Brain pericyte (primary cell): Measurements from ENCODE around the gene SAMD8.
"Not testable (repeated sequence)": the region's sequence is repeated elsewhere in the genome, so short reads cannot be mapped to it uniquely, and the experiment has no call there.

Source experiments
- DNase-seq: peaks from one replicate; pipeline ENCODE4 v3.0.0-alpha.2; 2012; ENCODE audit warnings: low read depth, low spot score

SAMD8 gene

DNA sequence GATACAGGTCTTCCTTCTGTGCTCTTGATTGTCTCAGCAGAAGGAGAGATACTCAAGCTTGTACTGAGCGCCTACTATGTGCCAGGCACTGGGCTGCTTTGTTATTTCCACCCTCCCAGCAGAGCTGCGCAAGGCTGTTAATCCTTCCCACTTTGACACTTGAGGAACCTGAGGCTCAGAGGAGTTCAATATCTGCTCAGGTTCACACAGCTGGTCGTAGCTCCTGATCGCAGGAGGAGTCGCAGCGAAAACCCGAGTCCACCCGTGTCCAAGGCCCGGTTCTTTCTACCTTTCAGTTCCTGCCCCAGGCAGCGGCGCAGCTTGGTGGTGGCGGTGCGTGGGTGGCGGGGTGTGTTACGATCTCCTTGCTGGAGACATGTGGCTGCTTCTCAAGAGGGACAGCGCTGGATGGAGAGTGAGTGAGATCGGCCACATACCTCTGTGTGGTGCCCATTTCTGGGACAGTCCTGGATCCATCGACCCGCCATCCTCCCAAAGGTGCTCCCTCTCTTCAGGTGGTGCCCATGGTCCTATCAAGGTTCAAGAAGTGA lies 26.5 kb upstream of the SAMD8 start:
- no peak for DNase-seq

DNA sequence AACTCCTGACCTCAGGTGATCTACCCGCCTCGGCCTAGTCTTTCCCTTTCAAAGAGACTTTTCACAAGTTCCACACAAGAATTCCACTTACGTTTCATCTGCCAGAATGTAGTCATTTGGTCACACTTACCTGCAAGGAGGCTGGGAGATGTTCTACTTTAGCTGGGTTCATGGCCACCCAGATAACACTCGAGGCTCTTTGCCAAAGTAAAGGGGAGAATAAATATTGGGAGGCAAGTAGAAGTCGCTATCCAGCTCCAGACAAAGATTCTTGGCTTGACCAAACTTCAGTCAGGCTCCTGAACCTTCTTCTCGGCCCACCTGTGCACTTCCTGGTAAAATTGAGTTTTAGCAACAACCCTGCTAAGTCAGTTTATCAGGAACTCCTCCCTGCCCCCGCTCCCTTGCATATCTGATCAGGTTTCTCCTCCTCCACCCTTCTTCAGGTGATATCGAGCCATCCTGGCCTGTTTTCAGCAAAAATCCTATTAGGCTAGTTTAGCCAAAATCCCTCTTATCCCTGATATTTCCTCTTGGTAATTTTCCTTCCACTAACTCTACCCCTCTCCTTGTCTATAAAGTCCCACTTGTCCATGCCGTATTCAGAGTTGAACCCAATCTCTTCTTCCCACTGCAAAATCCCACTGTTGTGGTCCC lies 25.1 kb upstream of the SAMD8 start:
- DNase-seq: no peak

DNA sequence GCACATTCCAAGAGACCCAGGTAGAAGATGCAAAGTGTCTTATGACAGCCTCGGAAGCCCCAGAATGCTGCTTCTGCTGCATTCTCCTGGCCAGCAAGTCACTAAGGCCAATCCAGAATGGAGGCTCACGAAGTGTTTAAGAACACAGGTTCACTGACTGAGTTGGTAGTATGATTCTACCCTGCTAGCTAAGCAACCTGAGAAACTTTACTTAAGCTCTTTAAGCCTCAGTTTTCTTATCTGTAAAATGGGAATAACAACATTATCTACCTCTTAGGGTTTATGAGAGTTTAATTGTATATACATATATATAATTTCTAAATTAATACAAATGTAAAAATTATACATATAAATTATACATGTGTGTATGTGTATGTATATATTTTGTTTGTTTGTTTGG lies 22.8 kb upstream of the SAMD8 start:
- no peak for DNase-seq

DNA sequence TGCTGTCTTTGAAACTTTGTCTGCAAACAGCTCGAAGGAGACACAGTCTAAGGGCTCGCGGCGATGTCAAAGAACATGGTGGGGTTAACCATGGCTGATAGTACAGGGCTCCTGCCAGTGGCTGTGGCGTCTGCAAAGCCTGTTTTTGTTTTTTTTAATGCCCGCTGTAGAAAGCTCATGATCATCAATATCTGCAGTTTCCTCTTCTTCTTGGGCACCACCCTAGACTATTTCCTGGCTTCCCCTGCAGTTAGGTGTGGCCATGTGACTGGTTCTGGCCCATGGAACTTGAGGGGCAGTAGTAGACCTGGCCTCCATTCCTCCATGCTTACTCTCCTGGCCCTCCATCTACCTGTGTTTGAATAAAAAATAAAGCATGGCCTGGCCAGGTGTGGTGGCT lies 21.8 kb upstream of the SAMD8 start:
- no peak for DNase-seq

DNA sequence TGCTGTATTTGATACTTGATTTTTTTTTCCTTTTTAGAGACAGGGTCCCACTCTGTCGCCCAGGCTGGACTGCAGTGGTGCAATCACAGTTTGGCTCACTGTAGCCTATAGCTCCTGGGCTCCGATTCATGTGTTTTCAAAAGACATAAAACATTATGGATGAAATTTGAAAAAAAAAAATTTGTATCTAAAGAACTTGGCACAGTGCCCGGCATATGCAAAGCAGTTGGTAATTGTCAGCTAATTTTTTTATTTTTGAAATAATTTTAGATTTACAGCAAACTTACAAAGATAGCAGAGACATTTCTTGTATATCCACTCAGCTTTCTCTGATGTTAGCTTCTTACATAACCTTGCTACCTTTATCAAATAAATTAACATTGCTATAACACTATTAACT lies 20.3 kb upstream of the SAMD8 start:
- DNase-seq: no peak

DNA sequence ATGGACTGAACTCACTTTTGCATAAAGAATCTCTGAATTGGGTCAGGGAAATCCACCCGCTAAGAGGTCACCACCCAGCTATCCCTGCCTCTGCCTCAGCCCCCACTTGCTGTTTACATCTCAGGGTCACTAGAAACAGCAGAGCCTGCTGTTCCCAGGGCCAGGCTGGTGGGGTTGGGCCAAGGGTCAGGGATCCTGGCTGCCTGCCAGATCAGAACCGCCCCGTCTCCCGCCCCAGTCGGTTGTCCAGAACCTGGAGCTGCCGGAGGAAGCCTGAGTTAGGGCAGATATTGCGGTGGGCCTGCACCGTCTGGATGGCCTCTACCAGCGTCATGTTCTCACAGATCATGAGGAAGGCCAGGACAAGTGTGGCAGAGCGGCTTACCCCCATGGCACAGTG lies 17.0 kb upstream of the SAMD8 start:
- no peak for DNase-seq

DNA sequence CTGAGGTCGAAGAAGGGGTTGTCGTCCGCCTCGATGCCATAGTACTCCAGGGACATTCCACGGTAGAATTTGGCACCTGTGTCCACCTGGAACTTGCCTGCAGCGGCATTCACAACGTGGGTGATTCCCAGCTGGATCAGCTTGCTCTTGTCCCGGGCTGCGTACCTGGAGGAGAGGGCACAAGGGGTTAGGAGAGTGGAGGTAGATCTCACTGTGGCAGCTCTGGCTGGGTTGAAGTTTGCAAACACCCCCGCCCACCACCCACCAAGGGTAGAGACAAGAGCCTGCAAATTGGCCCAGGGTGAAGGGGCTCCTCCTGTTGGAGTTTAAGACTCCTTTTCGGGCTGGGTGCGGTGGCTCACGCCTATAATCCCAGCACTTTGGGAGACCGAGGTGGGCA lies 15.8 kb upstream of the SAMD8 start:
- no peak for DNase-seq

DNA sequence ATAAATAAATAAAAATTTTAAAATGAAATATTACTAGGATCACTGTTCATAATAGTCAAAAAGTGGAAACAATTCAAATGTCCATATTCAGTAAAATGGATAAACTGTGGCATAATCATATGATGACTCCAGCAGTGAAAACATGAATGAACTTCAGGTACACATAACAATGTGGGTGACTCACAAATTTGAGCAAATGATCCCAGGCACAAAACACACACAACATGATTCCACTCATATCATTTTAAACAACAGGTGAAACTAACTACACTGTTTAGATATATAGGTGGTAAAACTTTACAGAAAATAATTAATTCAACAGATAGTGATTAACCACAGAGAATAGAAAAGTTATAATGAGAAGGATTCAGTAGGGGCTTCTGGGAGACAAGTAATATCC lies 14.7 kb upstream of the SAMD8 start:
- no peak for DNase-seq

DNA sequence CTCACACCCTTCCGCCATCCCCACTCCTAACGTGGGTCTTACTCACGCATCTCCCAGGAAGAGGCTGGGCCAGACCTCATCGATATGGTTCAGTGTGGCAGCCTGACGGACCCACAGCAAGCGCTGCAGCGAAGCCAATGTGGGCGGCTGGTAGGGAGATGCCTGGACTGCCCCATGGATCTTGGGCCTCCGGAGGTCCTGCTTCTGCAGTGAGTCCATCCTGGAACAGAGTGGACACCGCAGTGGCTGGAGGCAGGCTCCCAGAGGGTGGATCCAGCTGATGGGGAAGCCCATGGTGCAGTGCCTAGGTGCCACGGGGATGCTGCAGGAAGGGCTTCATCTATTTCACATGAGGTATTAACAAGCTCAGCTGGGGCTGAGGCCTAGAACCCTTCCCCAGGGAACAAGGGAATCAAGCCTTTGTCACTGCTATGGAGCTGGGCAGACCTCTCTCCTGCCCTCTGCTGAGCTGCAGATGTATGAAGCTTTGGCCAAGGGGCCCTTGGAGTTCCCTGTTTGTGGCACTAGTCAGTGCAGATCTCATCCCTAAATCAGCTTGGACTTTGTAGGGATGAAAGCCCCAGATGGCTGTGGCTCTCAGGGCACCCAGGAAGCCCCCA lies 13.7 kb upstream of the SAMD8 start:
- DNase-seq: no peak

DNA sequence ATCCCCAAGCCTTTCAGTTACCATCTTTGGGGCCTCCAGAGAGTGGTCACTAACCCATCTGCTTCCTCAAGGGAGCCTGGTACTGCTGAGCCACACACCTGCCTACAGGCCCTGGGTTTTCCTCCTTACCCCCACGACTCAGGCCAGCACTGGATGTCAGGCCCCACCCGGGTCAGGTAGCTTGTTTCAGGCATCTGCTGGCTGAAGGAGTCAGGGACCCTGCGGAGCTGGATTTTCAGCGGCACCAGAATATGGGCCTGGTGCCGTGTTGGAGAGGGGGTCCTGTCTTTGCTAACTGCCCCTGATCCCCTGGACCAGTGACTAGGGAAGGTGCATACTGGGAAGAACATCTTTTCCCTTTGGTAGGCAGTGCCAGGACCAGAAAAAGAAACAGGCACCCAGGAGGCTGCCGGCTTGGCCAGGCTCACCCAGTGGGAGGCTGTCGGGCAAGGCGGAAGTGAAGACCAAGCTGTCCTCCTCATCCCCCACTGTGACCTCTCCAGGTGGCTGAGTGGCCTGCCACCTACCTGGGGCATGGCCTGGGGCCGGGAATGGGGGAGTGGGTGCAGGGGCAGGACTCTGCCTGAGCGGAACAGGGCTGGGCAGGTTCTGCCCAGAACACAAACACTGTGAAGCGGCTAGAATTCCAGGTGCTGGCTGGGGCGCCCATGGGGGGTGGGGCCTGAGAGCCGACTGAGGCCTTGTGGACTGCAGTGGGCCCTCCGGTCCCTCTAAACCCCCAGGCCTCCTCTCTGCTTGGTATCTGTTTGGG lies 12.4 kb upstream of the SAMD8 start:
- DNase-seq: no peak

DNA sequence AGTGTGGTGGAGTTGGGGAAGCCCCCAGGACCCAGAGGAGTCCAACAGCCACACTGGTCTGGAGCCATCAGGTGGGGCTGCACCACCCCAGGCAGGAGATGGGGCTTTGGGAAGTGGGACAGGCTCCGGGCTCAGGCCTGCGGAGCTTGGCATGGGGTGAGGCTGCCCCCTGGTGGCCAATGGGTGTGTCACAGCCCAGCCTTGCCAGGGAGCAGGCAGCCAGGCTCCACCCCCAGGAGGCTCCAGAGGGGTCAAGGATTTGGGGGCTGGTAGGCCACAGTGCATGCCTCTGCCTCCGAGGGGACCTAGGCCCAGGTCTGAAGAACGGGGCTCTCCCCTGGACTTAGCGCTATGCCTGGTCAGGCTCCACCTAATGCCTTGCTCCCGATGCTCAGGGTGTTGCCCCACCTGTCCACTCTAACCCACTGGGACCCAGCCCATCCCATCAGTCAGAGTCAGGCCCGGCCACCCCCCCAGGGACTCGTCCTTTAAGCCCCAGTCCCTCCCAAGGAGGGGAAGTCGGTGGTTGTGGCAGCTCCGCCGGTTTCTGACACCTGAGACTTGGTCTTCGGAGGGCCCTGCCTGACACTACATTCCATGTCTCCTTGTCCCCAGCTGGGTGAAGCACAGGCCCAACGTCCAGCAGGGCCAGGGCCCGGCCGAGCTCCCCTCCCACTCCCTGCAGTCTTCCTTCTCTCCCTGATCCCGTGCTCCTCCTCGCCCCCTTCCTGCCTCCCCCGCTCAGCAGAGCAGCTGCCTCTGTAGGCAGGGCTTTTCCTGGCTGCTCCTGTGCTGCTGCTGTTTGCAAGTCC lies 11.3 kb upstream of the SAMD8 start:
- DNase-seq: no peak

DNA sequence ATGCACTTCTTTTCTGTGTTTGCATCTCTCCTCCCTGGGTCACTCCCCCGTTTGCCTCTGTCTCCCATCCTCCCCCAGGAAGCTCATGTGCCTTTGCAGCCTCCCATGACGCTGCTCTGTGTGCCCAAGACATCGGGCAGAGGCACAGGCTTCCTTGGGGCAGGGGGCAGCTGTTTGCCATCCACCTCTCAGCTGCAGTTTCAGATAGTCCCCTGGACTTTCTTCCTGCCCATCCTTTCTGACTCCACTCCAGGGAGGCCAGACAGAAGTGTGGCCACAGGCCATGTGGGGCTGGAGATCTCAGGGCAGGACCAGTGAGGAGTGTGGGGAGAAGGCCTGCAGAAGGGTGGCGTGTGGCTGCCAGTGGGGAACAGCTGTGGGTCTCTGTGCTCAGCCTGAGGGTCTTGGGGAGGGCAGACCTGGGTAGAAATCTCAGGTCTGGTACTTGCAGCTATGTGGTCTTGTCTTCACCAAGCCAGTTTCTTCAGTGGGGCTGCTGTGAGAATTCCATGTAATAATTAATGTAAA lies 10.6 kb upstream of the SAMD8 start:
- DNase-seq: no peak

DNA sequence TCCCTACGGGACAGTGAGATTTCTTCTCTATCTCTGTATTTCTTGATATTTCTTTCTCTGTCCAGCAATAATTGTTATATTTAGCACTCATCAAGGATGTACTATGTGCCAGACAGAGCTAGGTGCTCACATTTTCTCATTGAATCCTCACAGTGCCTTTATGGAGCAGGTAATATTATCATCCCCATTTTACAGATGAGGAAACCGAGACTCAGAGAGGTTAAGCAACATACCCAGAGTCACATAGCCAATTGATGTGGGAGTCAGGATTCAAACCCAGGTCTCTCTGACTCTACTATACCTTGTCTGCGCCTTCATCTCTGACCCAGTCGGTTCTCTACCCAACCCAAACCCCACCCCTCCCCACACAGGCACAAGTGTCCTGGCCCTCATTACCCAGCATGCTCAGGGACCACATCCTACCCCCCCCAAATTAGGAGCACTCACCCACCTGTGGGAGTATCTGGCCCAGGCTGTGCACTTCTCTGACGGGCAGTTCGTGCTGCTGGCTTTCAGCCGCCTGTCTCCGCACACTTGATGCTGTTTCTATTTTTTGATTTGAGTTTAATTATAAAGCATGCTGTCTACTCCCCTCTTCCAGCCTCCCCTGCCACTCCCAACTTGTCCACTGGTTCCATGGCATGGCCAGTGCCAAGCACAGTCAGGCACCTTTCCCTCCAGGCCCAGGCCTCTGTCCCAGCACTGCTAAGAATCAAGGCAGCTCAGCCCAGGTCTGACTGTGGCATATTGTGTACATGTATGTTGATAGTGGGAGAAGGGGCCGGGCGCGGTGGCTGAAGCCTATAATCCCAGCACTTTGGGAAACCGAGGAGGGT lies 9.8 kb upstream of the SAMD8 start:
- DNase-seq: no peak

DNA sequence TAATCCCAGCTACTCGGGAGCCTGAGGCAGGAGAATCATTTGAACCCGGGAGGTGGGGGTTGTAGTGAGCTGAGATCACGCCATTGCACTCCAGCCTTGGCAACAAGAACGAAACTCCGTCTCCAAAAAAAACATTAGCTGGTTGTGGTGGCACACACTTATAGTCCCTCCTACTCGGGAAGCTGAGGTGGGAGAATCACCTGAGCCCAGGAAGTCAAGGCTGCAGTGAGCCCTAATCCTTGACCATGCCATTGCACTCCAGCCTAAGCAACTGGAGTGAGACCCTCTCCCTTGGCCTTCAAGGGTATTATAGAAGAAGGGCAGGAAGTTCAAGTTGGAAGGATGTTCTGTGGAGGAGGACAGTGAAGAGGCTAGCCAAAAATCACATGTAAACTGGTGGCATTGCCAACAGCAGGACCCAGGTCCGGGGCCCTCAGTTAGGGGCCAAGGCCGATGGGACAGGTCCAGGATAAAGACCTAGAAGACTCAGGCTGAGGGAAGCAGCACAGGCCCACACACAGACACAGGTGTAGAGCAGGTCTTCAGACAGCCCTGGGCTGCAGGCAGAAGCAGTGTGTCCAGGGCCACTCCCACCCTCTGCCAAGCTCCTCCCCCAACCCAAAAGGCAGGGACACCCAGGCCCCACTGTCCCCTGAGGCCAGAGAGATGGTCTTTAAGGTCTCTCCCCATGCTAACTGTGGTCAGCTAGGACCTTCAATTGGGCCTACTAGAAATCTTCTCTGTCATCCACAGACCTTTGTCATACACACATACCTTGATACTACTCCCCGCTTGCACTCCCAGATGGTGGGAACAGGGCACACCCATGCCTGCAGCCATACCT lies 8.4 kb upstream of the SAMD8 start:
- DNase-seq: no peak

DNA sequence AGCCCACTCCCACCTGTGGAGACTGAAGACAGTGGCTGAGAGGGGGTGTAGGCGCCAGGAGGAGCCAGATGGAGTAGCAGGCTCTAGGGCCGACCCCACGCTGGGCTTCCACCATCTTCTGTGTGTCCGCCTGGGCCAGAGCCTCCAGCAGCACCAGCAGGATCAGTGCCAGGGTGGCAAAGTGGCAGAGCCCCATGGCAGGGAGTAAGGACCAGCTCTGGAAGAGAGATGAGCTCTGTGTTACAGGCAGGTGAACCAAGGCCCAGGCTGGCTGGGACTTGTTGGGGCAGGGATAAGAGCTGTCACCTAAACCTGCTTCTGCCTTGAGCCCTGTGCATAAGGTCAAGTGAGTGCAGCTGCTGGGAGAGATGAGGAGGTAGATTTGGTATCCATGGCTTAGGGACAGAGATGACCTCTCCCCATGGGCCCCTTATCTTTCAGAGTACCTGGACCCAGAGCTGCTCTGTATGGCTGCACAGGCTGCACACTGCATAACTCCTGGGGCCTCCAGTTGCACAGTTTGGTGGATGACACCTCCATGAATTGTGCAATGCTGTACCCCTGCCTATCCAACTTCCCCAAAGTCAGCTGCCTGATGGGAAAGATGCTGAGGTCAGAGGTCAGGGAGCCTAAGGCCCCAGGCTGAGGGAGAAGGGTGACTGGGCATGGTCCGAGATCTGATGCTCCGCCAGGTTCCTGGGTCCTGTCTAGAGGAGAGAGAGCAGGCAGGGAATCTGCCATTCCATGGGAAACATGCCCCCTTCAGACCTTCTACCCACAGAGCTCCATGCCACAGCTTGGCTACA lies 7.4 kb upstream of the SAMD8 start:
- no peak for DNase-seq

DNA sequence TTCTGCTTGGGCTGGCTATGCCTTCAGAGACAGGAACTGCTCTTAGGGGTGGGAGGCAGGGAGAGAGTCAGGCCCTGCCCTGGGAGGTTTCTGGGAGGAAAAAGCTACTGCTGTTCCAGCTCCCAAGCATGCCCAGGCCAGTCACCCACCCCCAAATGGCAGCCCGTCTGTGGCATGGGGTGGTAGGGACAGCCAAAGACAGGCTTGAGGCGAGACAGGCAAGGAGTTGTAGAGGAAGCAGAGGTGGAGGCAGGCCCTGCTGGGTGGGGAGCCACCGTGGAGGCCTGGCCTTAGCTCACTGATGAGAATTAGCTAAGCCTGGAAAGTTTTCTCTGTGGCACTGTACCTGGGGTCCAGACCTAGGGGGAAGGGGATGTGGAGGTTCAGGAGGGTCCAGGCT lies 6.6 kb upstream of the SAMD8 start:
- no peak for DNase-seq

DNA sequence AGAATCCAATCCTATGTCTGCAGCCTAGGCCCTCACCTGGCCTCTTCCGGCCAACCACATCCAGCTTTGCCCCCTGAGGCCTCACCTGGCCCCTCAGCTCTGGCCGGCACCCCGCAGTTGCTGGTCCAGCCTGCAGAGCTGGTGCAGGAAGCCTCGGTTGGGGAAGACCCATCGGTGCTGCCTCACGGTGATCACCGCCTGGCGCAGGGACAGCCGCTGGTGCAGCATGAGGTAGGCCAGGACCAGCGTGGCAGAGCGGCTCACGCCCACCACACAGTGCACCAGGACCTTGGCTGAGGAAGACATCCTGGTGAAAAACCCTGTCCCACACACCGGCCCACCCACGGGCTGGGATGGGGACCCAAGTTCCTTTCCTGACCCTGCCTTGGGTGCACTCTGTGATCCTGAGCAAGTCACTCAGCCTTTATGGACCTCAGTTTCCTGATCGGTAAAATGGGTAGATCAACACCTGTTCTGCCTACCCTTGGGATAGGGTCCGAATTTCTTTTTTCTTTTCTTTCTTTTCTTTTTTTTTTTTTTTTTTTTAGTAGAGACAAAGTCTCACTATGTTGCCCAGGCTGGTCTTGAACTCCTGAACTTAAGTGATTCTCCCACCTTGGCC lies 5.8 kb upstream of the SAMD8 start:
- DNase-seq: no peak

DNA sequence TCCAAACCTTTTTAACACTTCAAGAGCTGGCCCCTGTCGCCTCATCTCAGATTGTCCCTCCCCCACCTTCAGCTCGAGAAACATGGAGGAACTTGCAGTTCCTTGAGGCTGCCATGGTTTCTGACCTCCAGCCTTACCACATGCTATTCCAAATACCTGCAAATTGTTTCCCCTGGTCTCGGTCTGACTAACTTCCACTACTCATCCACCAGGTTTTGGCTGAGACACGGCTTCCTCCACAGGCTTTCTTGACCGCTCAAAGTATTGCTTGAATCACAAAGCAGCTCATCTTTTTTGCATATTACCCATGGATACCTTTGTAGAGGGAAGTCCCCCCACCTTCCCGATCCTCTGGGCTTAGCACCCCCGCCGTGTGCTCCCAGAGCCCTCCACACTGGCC lies 5.2 kb upstream of the SAMD8 start:
- DNase-seq: no peak

DNA sequence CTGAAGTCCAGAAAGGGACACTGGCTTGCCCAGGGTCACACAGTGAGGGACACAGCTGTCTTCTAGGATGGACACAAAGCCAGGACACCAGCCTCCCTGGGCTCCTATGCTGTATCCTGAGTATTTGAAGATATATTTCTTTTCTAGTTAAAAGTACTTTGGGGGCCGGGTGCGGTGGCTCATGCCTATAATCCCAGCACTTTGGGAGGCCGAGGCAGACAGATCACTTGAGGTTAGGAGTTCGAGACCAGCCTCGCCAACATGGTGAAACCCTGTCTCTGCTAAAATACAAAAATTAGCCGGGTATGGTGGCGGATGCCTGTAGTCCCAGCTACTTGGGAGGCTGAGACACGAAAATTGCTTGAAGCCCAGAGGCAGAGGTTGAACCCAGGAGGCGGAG lies 4.6 kb upstream of the SAMD8 start:
- DNase-seq: not testable (repeated sequence)
